Neural cell (in vitro differentiated cells): ENCODE results near the gene DENND2A. TPM values are rescaled to one million over a fixed set of nuclear protein-coding genes. Genes with fewer than 3 reads are reported as not detected.
"Not testable (repeated sequence)": the region's sequence is repeated elsewhere in the genome, so short reads cannot be mapped to it uniquely, and the experiment has no call there.

Source experiments
- H2AFZ ChIP-seq: fragments of 200-600, 300-800 bp; sonication (generic), shearing (Covaris generic); 2 replicates; pipeline ENCODE4 v1.6.0; 2014; ENCODE audit warnings: low read depth, mild to moderate bottlenecking, antibody characterized with exemption, low read length, moderate library complexity
- H3F3A ChIP-seq: fragments of 200-600 bp; shearing (Covaris generic); 2 replicates; pipeline ENCODE4 v1.6.1; 2016; ENCODE audit warnings: mild to moderate bottlenecking, moderate library complexity, mixed read lengths, antibody characterized with exemption, low read length; ENCODE audit not compliant: insufficient read depth, poor library complexity, severe bottlenecking
- H3K27ac ChIP-seq: fragments of 200-600, 300-800 bp; sonication (generic), shearing (Covaris generic); 2 replicates; pipeline ENCODE4 v1.5.1; 2014; ENCODE audit warnings: mild to moderate bottlenecking, low read length, moderate library complexity
- H3K27me3 ChIP-seq: fragments of 300-800, 200-600 bp; sonication (generic), shearing (Covaris generic); 2 replicates; pipeline ENCODE4 v1.6.0; 2014; ENCODE audit warnings: mild to moderate bottlenecking, low read depth, low read length, moderate library complexity; ENCODE audit not compliant: insufficient read depth
- H3K36me3 ChIP-seq: fragments of 300-800, 200-600 bp; sonication (generic), shearing (Covaris generic); 2 replicates; pipeline ENCODE4 v1.5.1; 2014; ENCODE audit warnings: mild to moderate bottlenecking, antibody characterized with exemption, low read length, moderate library complexity; ENCODE audit not compliant: insufficient read depth
- H3K4me2 ChIP-seq: fragments of 300-800, 200-600 bp; sonication (generic), shearing (Covaris generic); 2 replicates; pipeline ENCODE4 v1.6.0; 2014; ENCODE audit warnings: mild to moderate bottlenecking, low read length
- H3K4me3 ChIP-seq: fragments of 300-800, 200-600 bp; sonication (generic), shearing (Covaris generic); 2 replicates; pipeline ENCODE4 v1.5.1; 2014; ENCODE audit warnings: mild to moderate bottlenecking, low read length, moderate library complexity
- H3K79me2 ChIP-seq: fragments of 200-600 bp; shearing (Covaris generic); replicated peaks from 2 replicates; pipeline ENCODE4 v1.6.0; 2014; ENCODE audit warnings: mild to moderate bottlenecking, low read length, moderate library complexity; ENCODE audit not compliant: insufficient read depth
- H3K9ac ChIP-seq: fragments of 300-800, 200-600 bp; sonication (generic), shearing (Covaris generic); 2 replicates; pipeline ENCODE4 v1.6.1; 2016; ENCODE audit warnings: mild to moderate bottlenecking, low read length, mixed read lengths
- H3K9me2 ChIP-seq: fragments of 200-600 bp; shearing (Covaris generic); 2 replicates; pipeline ENCODE4 v1.6.1; 2016; ENCODE audit warnings: mild to moderate bottlenecking, low read length, mixed read lengths; ENCODE audit not compliant: insufficient read depth
- H3K9me3 ChIP-seq: fragments of 200-600, 300-800 bp; sonication (generic), shearing (Covaris generic); 2 replicates; pipeline ENCODE4 v1.6.1; 2016; ENCODE audit warnings: mild to moderate bottlenecking, mixed run types, low read length, moderate library complexity, mixed read lengths
- H4K20me1 ChIP-seq: fragments of 200-600 bp; shearing (Covaris generic); 2 replicates; pipeline ENCODE4 v1.6.1; 2016; ENCODE audit warnings: mild to moderate bottlenecking, mixed run types; ENCODE audit not compliant: insufficient read depth
- CTCF ChIP-seq: fragments of 450-650 bp; IDR thresholded peaks from 2 replicates; pipeline ENCODE4 v1.5.1; 2014; ENCODE audit warnings: antibody characterized with exemption, mild to moderate bottlenecking, moderate library complexity; ENCODE audit not compliant: poor library complexity, severe bottlenecking
- EP300 ChIP-seq: fragments of 450-650 bp; conservative IDR thresholded peaks from 2 replicates; pipeline ENCODE4 v1.6.1; 2014; ENCODE audit warnings: antibody characterized with exemption, mild to moderate bottlenecking, moderate library complexity; ENCODE audit not compliant: poor library complexity, severe bottlenecking
- EZH2 ChIP-seq: fragments of 200-600, 300-800 bp; shearing (Covaris generic), sonication (generic); IDR thresholded peaks from 2 replicates; pipeline ENCODE4 v1.6.1; 2014; ENCODE audit warnings: antibody characterized with exemption, low read length, borderline replicate concordance, mild to moderate bottlenecking; ENCODE audit not compliant: insufficient read depth, poor library complexity, severe bottlenecking
- MXI1 ChIP-seq: fragments of 450-650 bp; conservative IDR thresholded peaks from 2 replicates; pipeline ENCODE4 v1.6.1; 2014; ENCODE audit warnings: antibody characterized with exemption, mild to moderate bottlenecking; ENCODE audit not compliant: poor library complexity, severe bottlenecking
- POLR2AphosphoS5 ChIP-seq: IDR thresholded peaks from 2 replicates; pipeline ENCODE4 v1.6.1; 2012
- RAD21 ChIP-seq: fragments of 450-650 bp; conservative IDR thresholded peaks from 2 replicates; pipeline ENCODE4 v1.6.1; 2014; ENCODE audit warnings: antibody characterized with exemption, mild to moderate bottlenecking, moderate library complexity
- REST ChIP-seq: IDR thresholded peaks from 2 replicates; pipeline ENCODE4 v1.6.1; 2012; ENCODE audit warnings: borderline replicate concordance
- SMC3 ChIP-seq: fragments of 450-650 bp; conservative IDR thresholded peaks from 2 replicates; pipeline ENCODE4 v1.6.1; 2014; ENCODE audit warnings: antibody characterized with exemption, mild to moderate bottlenecking, moderate library complexity; ENCODE audit not compliant: poor library complexity
- TAF1 ChIP-seq: IDR thresholded peaks from 2 replicates; pipeline ENCODE4 v1.6.1; 2012; ENCODE audit warnings: low read depth
- polyA plus RNA-seq: library from polyadenylated mRNA; depleted of rRNA; stranded (reverse); fragments of >200 nt; gene quantifications from 2 replicates; pipeline ENCODE4 v1.2.3, GENCODE V29; 2014

Gene DENND2A
- polyA plus RNA-seq, 1 donor from 2014 or later: 21.7 TPM

- H3K9me2 ChIP-seq: no peaks in the 10 kb centered on the region
- H3K36me3 ChIP-seq: no peaks in the 10 kb centered on the region
- no peak for TF ChIP-seq CTCF
- TF ChIP-seq RAD21: no peak
- TF ChIP-seq EZH2: no peak
- no peak for TF ChIP-seq SMC3
- TF ChIP-seq EP300: no peak
- TF ChIP-seq MXI1: no peak
- no peak for TF ChIP-seq REST
- no peak for TF ChIP-seq TAF1
- no peak for TF ChIP-seq POLR2AphosphoS5
- no peaks in the 10 kb centered on the region for H3F3A ChIP-seq
- peaks cover 5% of the 10 kb centered on the region for H3K79me2 ChIP-seq
- H3K27me3 ChIP-seq: no peaks in the 10 kb centered on the region
- no peak overlapping the region for H3K4me3 ChIP-seq
- H3K9me3 ChIP-seq: no peaks in the 10 kb centered on the region
- no peak overlapping the region for H3K9ac ChIP-seq
- no peak overlapping the region for H3K27ac ChIP-seq
- H4K20me1 ChIP-seq: no peaks in the 10 kb centered on the region
- H3K4me2 ChIP-seq: no peak overlapping the region
- no peak overlapping the region for H2AFZ ChIP-seq
Measured at GRCh38 chr7:140645166-140645900, 4.7 kb upstream of the DENND2A start.

- H3K9ac ChIP-seq, H3K4me2 ChIP-seq, H4K20me1 ChIP-seq, H3K4me3 ChIP-seq, H3F3A ChIP-seq, H3K9me3 ChIP-seq, H3K36me3 ChIP-seq, H3K79me2 ChIP-seq, H3K27ac ChIP-seq, H3K27me3 ChIP-seq, H3K9me2 ChIP-seq, H2AFZ ChIP-seq: not testable (repeated sequence)
Measured at GRCh38 chr7:140644761-140645160, 4.1 kb upstream of the DENND2A start.

GRCh38 chr7:140643416-140643815 is 2.8 kb upstream of the DENND2A start:
- no peak for TF ChIP-seq RAD21
- no peak for TF ChIP-seq SMC3
- no peak for TF ChIP-seq CTCF
- TF ChIP-seq TAF1: no peak
- no peak for TF ChIP-seq EP300
- no peak for TF ChIP-seq EZH2
- no peak for TF ChIP-seq MXI1
- TF ChIP-seq POLR2AphosphoS5: no peak
- no peak for TF ChIP-seq REST
- H4K20me1 ChIP-seq: no peaks in the 10 kb centered on the region
- no peak overlapping the region for H3K4me3 ChIP-seq
- H3K9me3 ChIP-seq: no peaks in the 10 kb centered on the region
- H3K79me2 ChIP-seq: peaks cover 16% of the 10 kb centered on the region
- H3K27ac ChIP-seq: no peak overlapping the region
- no peaks in the 10 kb centered on the region for H3F3A ChIP-seq
- H3K9ac ChIP-seq: no peak overlapping the region
- no peaks in the 10 kb centered on the region for H3K27me3 ChIP-seq
- no peak overlapping the region for H2AFZ ChIP-seq
- H3K36me3 ChIP-seq: no peaks in the 10 kb centered on the region
- H3K9me2 ChIP-seq: no peaks in the 10 kb centered on the region
- H3K4me2 ChIP-seq: no peak overlapping the region
